GM12801 (cell line): ENCODE results near the gene ADCY9.

ENCODE experiments used
- CTCF ChIP-seq: IDR thresholded peaks from one replicate; pipeline ENCODE4 v1.5.1; 2011; ENCODE audit warnings: control low read depth; ENCODE audit not compliant: insufficient read length; ENCODE audit errors: extremely low read depth

ADCY9 gene

GRCh38 chr16:4083347-4083870 is 32.8 kb downstream of the ADCY9 start:
- no peak for TF ChIP-seq CTCF

GRCh38 chr16:4082474-4083044 is 33.7 kb downstream of the ADCY9 start:
- no peak for TF ChIP-seq CTCF

- TF ChIP-seq CTCF, result no peak
Measured at GRCh38 chr16:4081521-4082021, 34.7 kb downstream of the ADCY9 start.

GRCh38 chr16:4081047-4081446 is 35.2 kb downstream of the ADCY9 start:
- no peak for TF ChIP-seq CTCF

- TF ChIP-seq CTCF, result no peak
Measured at GRCh38 chr16:4077174-4077649, 39.0 kb downstream of the ADCY9 start.

GRCh38 chr16:4075534-4075933 is 40.7 kb downstream of the ADCY9 start:
- TF ChIP-seq CTCF, result no peak

- TF ChIP-seq CTCF, result no peak
Measured at GRCh38 chr16:4071686-4072561, 44.3 kb downstream of the ADCY9 start.
